ENCODE results near the gene ABCA3.
"Not testable (repeated sequence)": the region's sequence is repeated elsewhere in the genome, so short reads cannot be mapped to it uniquely, and the experiment has no call there.

Gene ABCA3

DNA sequence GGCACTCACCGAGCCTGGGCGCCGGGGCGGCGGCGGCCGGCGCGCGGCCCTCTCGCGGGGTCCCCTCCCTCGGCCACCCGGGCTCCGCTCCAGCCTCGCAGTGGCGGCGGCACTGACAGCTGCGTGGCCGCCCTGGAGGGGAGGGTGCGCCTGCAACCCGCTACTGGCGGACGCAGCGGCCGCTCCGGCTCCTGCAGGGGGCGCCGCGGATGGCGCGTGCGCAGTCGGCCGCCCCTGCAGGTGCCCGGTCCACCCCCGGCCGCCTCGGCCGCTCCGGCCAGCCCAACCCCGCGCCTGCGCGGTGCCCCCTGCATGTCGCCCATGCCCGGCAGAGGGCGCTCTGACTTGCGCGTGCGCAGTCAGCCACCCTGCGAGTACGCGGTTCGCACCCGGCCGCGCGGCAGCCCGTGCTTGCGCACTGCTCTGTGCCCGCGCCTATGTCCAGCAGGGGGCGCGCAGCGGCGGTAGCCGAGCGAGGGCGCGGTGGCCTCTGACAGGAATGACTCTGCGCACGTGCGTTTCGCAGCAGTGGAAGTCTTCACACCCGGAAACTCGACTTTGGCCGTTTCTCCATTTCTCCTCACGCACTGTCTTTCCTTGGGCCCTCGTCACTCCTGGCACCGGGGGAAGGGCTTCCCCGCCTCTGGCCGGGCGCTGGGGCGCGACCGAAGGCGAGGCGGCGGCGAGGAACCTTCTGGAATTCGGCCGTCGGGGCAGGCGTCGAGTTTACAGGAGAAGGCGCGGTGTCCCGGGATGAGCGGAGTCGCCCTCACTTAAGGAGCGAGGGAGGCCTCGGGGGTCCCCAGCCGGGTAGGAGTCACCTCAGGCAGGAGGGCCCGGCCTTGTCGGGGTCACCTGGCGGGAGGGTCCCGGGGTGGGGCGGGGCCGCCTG lies at the start of gene ABCA3:
Gene ABCA3 (minus strand): TSS at position 165 of the 892 bp plus-strand sequence. CDS start 14,262 bp downstream, outside the sequence.
- no peaks in the 10 kb centered on the region for H3K9me3 Mint-ChIP-seq
- peak within 1 kb of the TSS; percentile 80 for H3K27ac Mint-ChIP-seq
- peaks cover 45% of the 10 kb centered on the region for H3K27me3 Mint-ChIP-seq (ENCODE audit: low read depth)
- H3K4me1 Mint-ChIP-seq (ENCODE audit: low read depth) = peaks cover 16% of the 10 kb centered on the region
- H3K4me3 Mint-ChIP-seq = peak within 1 kb of the TSS; percentile 90
- H3K36me3 Mint-ChIP-seq (ENCODE audit: low read depth) = peaks cover 7% of the 10 kb centered on the region

DNA sequence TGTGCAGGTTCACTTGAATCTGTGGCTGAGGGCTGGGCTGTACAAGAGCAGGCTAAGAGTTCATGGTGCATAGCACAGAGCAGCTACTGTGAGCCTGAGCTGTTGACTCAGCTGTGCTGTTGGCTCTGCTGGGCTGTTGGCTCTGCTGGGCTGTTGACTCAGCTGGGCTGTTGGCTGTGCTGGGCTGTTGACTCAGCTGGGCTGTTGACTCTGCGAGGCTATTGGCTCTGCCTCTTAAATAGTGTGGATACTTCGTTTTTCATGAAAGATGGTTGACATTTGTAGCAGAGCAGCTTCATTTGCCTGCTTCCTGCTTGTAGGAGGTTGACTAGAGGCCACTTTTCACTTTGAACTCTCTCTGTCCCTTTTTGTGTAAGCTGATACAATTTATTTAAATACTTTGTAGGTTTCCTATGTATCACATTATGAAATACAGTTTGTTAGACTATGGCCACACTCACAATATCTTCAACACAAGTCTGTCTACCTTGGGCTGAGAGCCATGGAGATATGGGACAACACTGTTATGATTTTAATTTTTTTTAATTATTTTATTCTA lies 48.4 kb upstream of the ABCA3 start:
- H3K9me3 Mint-ChIP-seq = peaks cover 8% of the 10 kb centered on the region

DNA sequence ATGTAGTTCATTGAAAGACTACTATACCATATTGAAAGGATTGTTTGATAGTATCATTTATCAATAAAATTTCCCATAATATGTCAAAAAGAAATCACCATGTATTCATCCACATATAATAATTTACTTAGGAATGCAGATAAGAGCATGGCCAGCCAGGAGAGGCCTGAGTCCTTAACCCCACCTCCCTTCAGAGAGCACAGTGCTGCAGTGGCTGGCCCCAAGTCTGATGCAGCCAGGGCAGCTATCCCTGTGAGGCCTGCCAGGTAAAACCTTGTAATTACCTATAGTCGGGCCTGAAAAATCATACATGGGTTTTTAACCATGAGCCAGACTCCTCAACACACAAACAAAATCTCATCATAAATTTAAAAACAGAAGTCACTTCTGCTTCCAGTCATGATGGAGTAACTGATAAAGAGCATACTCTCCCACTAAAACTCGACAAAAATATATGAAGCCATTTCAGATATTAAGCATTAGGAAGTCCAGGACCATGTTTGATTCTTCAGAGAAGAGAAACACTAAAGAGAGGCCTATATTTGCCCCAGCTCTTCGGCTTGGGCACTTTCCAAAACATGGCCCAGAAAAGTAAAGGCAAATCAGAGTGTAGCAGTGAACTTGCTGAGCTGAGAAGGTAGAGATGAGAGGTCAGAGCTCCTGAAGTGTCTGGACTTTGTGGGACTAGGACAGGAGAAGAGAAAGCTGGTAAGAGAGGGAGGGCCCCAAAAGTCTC lies 47.8 kb upstream of the ABCA3 start:
- Mint-ChIP-seq H3K4me3 (no peak overlapping the region), H3K4me1 (ENCODE audit: low read depth) (peaks cover 3% of the 10 kb centered on the region), H3K36me3 (ENCODE audit: low read depth) (peaks cover 2% of the 10 kb centered on the region), H3K27me3 (ENCODE audit: low read depth) (peaks cover 4% of the 10 kb centered on the region), H3K9me3 (peaks cover 8% of the 10 kb centered on the region), H3K27ac (no peak overlapping the region)

More for the DNA sequence above, 48.4 kb upstream of the ABCA3 start:
- Mint-ChIP-seq H3K4me3 (no peak overlapping the region), H3K27me3 (ENCODE audit: low read depth) (peaks cover 4% of the 10 kb centered on the region), H3K4me1 (ENCODE audit: low read depth) (peaks cover 3% of the 10 kb centered on the region), H3K27ac (no peak overlapping the region), H3K36me3 (ENCODE audit: low read depth) (peaks cover 2% of the 10 kb centered on the region)

DNA sequence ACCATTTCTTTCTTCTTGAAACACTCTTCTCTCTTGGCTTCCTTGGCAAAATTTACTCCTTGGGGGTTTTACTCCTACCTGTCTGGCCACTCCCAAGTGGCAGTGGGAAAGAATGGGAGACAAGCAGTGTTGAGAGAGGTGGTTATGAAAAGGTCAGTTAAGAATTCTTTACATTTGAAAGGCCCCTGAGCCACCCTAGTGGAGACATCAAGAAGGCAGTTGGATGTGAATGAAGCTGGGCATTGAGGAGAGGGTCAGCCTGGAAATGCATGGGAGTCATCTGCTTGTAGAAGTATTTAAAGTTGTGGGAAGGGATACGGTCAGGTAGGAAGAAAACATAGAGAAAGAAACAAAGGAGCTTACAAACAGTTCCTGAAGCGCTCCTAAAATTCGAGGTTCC lies 46.5 kb upstream of the ABCA3 start:
- Mint-ChIP-seq H3K36me3 (ENCODE audit: low read depth) (peaks cover 2% of the 10 kb centered on the region), H3K9me3 (peaks cover 8% of the 10 kb centered on the region), H3K27me3 (ENCODE audit: low read depth) (peaks cover 9% of the 10 kb centered on the region), H3K4me1 (ENCODE audit: low read depth) (peaks cover 3% of the 10 kb centered on the region), H3K4me3 (no peak overlapping the region), H3K27ac (no peak overlapping the region)

DNA sequence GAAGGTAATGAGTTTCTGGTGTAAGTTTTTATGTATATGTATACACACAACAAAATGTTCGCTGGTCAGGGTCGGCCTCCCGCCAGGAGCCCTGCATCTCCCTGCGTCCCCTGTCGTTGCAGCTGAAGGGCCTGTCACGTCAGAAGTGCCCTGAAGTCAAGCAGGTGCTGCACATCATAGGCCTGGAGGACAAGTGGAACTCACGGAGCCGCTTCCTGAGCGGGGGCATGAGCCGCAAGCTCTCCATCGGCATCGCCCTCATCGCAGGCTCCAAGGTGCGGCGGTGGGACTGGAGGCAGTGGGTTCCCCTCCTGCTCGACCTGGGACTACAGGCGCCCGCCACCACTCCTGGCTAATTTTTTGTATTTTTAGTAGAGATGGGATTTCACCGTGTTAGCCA lies 45.5 kb upstream of the ABCA3 start:
- peaks cover 10% of the 10 kb centered on the region for H3K27me3 Mint-ChIP-seq (ENCODE audit: low read depth)
- H3K9me3 Mint-ChIP-seq; H3K4me3 Mint-ChIP-seq; H3K27ac Mint-ChIP-seq; H3K4me1 Mint-ChIP-seq (ENCODE audit: low read depth); H3K36me3 Mint-ChIP-seq (ENCODE audit: low read depth): not testable (repeated sequence)

DNA sequence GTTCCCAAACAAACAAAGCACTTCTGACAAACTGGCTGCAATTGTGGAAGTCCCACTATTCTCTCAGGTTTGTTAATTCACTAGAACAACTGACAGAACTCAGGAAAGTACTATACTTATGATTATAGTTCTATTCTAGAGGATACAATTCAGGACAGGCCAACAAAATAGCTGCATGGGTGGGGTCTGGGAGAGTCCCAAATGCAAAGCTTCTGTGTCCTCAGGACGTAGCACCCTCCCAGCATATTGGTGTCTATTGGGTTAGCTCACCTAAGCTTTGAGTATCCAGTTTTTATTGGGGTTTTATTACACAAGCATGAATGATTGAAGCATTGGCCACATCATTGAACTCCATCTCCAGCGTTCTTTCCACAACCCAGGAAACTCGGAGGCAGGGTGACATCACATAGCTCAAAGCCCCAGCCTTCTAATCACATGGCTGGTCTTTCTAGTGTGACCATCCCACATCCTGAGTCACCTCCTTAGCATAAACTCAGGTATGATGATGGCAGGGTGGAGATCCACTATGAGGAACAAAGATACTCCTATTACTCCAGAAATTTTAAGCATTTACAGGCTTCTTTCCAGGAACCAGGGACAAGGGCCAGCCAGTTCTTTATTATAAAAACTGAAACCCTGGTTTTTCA lies 44.8 kb upstream of the ABCA3 start:
- Mint-ChIP-seq H3K4me1 (ENCODE audit: low read depth) (peaks cover 3% of the 10 kb centered on the region), H3K27me3 (ENCODE audit: low read depth) (peaks cover 10% of the 10 kb centered on the region), H3K9me3 (peaks cover 8% of the 10 kb centered on the region), H3K4me3 (no peak overlapping the region), H3K27ac (no peak overlapping the region), H3K36me3 (ENCODE audit: low read depth) (peaks cover 2% of the 10 kb centered on the region)

DNA sequence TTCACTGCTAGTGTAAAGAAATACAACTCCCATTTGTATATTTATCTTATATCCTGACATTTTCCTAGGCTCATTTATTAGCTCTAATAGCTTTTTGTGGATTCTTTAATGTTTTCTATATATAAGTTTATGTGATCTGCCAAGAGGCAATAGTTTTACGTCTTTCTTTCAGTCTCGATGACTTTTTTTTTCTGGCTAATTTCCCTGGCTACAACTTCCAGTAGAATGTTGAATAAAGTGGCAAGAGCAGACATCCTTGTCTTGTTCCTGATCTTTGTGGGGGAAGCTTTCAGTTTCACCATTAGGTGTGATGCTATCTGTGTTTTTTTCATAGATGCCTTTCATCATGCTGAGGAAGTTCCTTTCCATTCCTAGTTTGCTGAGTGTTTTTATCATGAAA lies 43.9 kb upstream of the ABCA3 start:
- H3K27me3 Mint-ChIP-seq (ENCODE audit: low read depth) = peaks cover 10% of the 10 kb centered on the region
- peaks cover 3% of the 10 kb centered on the region for H3K4me1 Mint-ChIP-seq (ENCODE audit: low read depth)
- H3K36me3 Mint-ChIP-seq (ENCODE audit: low read depth) = peaks cover 2% of the 10 kb centered on the region
- H3K4me3 Mint-ChIP-seq = no peak overlapping the region
- no peak overlapping the region for H3K27ac Mint-ChIP-seq
- peaks cover 8% of the 10 kb centered on the region for H3K9me3 Mint-ChIP-seq

DNA sequence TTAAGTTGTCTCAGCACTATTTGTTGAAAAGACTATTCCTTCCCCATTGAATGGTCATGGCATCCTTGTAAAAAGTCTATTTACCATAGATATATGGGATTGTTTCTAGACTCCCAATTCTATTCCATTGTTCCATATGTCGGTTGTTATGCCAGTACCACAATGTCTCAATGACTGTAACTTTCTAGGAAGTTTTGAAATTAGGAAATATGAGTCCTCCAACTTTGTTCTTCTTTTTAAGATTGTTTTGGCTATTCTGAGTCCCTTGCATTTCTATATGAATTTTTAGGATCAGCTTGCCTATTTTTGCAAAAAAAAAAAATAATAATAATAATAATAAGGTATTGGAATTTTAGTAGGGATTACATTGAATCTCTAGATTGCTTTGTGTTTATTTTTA lies 43.0 kb upstream of the ABCA3 start:
- Mint-ChIP-seq H3K9me3 (peaks cover 2% of the 10 kb centered on the region), H3K4me3 (no peak overlapping the region), H3K36me3 (ENCODE audit: low read depth) (peaks cover under 1% of the 10 kb centered on the region), H3K27me3 (ENCODE audit: low read depth) (peaks cover 10% of the 10 kb centered on the region), H3K27ac (no peak overlapping the region), H3K4me1 (ENCODE audit: low read depth) (peaks cover 3% of the 10 kb centered on the region)

DNA sequence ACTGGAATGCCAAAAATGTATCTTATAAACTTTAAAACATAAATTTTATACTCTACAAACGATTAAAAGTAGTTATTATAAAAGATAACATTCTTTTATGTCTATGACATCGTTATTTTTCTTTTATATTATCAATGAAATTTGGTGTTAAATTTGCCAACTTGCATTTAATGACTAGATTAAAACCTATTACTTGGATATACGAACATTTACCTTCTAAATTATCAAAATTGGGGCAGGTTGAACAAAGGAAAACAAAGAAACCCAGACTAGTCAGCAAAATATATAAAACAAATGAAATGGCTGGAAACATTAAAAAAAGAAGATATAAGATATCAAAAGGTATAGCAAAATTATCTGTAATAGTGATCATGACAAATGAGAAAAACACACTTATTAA lies 34.1 kb upstream of the ABCA3 start:
- H3K4me3 Mint-ChIP-seq = no peak overlapping the region
- no peak overlapping the region for H3K27ac Mint-ChIP-seq
- no peaks in the 10 kb centered on the region for H3K4me1 Mint-ChIP-seq (ENCODE audit: low read depth)
- no peaks in the 10 kb centered on the region for H3K9me3 Mint-ChIP-seq
- H3K27me3 Mint-ChIP-seq (ENCODE audit: low read depth) = peaks cover 31% of the 10 kb centered on the region
- H3K36me3 Mint-ChIP-seq (ENCODE audit: low read depth) = no peaks in the 10 kb centered on the region

DNA sequence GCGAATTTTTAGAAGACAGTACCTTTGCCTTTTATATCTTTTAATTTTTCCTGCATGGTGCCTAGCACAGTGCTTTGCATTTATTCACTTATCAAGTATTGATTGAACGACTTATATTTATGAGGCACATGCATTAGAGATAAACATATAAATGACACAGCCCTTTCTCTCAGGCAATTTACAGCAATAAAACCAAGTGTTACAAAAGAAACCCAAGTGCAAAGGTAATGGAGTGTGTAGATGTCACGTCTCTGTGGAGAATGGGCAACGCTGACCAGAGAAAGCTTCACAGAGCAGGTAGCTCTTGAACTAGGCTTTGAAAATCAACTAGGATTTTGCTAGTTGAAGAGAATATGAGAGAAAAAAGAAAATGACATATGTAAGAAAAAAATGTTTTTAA lies 32.6 kb upstream of the ABCA3 start:
- Mint-ChIP-seq H3K4me1 (ENCODE audit: low read depth) (no peaks in the 10 kb centered on the region), H3K27ac (no peak overlapping the region), H3K27me3 (ENCODE audit: low read depth) (peaks cover 34% of the 10 kb centered on the region), H3K4me3 (no peak overlapping the region), H3K36me3 (ENCODE audit: low read depth) (no peaks in the 10 kb centered on the region), H3K9me3 (no peaks in the 10 kb centered on the region)

DNA sequence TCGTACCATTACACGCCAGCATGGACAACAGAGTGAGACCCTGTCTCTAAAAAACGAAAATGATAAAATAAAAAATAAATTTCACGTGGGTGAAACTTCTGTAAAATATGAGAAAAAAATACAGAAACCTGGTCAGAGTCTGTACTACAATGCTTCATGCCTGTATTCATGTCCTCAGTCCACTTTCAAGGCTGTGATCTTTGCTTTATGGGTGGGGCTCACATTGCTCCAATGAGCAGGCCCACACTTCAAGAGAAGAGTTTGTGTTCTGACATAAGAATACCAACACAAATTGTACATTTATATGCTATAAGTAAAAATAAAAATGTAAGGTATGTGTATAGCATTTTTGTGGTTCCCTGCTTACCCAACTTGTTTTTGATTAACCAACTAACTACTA lies 32.2 kb upstream of the ABCA3 start:
- Mint-ChIP-seq H3K36me3 (ENCODE audit: low read depth) (no peaks in the 10 kb centered on the region), H3K4me3 (no peak overlapping the region), H3K27ac (no peak overlapping the region), H3K9me3 (no peaks in the 10 kb centered on the region), H3K27me3 (ENCODE audit: low read depth) (peaks cover 36% of the 10 kb centered on the region), H3K4me1 (ENCODE audit: low read depth) (no peaks in the 10 kb centered on the region)

DNA sequence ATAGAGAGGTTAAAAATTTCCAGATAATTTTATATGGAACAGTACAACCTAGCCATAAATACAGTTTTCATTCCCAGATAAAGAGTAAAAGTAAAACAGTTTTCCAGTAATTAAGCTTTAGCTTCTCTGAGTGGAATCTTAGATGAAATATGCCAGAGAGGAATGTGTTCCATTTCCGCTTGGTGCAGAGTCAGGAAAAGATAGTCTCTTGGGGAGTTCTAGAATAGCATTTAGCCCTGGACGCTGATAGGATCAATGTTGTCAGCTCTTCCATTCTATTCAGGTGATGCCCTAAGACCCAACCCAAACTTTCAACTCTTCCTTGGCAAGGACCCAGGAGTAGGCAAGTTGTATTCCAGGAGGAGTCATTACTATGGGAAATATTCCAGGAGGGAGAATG lies 30.9 kb upstream of the ABCA3 start:
- Mint-ChIP-seq H3K4me3 (no peak overlapping the region), H3K27ac (no peak overlapping the region), H3K4me1 (ENCODE audit: low read depth) (no peaks in the 10 kb centered on the region), H3K36me3 (ENCODE audit: low read depth) (no peaks in the 10 kb centered on the region), H3K9me3 (no peaks in the 10 kb centered on the region), H3K27me3 (ENCODE audit: low read depth) (peaks cover 36% of the 10 kb centered on the region)

DNA sequence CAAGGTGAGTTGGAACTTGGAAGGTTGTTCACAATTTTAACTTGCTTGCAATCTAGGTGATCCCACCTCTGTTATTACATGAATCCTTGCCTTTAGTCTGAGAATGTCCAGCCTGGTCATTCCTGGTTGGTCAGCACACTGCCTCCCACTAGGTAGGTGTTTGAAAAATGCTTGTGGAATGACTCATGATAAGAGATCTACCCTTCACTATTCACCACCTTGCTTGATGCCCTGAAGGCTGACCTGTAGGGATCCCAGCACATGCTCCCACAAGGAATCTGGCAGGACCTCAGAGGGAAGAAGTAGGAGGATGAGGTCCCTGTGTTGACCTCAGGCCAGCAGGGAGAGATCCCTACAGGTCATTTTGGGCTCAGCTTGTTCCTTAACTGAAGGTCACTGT lies 30.2 kb upstream of the ABCA3 start:
- Mint-ChIP-seq H3K27me3 (ENCODE audit: low read depth) (peaks cover 35% of the 10 kb centered on the region), H3K9me3 (no peaks in the 10 kb centered on the region), H3K4me1 (ENCODE audit: low read depth) (no peaks in the 10 kb centered on the region), H3K36me3 (ENCODE audit: low read depth) (no peaks in the 10 kb centered on the region), H3K27ac (no peak overlapping the region), H3K4me3 (no peak overlapping the region)

DNA sequence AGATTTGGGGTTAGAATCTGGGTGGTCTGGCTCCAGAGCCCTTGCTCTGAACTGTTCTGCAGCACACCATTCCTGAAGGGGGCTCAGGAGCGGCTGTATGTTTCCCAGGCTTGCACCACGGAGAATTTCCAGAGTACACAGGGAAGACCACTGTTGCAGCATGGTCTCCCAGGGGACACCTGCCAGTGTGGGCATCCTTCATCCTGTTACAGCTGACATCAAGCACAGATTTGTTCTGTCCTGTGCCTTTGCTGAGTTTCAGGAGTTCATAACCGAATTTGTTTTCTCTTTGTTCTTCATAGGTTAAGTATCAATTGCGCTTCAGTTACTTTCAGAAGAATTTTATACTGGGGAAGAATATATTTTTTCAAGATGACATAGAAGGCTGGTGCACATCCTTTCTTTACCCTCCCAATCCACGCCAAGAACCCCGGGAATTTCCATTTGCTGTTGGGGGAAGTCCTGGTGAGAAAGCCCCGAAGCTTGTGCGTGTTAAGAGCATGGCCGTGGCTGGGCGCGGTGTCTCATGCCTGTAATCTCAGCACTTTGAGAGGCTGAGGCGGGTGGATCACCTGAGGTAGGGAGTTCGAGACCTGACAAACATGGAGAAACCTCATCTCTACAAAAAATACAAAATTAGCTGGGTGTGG lies 26.3 kb upstream of the ABCA3 start:
- Mint-ChIP-seq H3K27me3 (ENCODE audit: low read depth) (peaks cover 29% of the 10 kb centered on the region), H3K4me1 (ENCODE audit: low read depth) (no peaks in the 10 kb centered on the region), H3K27ac (no peak overlapping the region), H3K36me3 (ENCODE audit: low read depth) (no peaks in the 10 kb centered on the region), H3K4me3 (no peak overlapping the region), H3K9me3 (no peaks in the 10 kb centered on the region)
